Activated CD8-positive, alpha-beta memory T cell treated with anti-CD3 and anti-CD28 coated beads, Interleukin-2, amount 10 ng/mL, durations not matched to agents 7 days and 5 days (primary cell): Measurements from ENCODE around the gene GMNN. TPM values are rescaled to one million over a fixed set of nuclear protein-coding genes. Genes with fewer than 3 reads are reported as not detected.

Source experiments
- ATAC-seq: fragments of 150-1000 bp; cut with Tn5 transposase; one replicate; pipeline ENCODE4 v1.10.0; 2021; ENCODE audit warnings: moderate library complexity
- CTCF ChIA-PET: fragments of 350-600 bp; sonication (Branson Sonifier 250); formaldehyde crosslinking; loops from one replicate; lab custom pipeline; 2021; ENCODE audit warnings: antibody characterized with exemption; lab: Charles Lee
- DNase-seq: peaks from one replicate; pipeline ENCODE4 v3.0.0-alpha.2; 2020
- H3K27ac Mint-ChIP-seq: one replicate; pipeline ENCODE4 v1.8.0; 2021; ENCODE audit warnings: mild to moderate bottlenecking, mixed read lengths
- H3K27me3 Mint-ChIP-seq: one replicate; pipeline ENCODE4 v1.8.0; 2021; ENCODE audit warnings: mixed read lengths
- H3K36me3 Mint-ChIP-seq: one replicate; pipeline ENCODE4 v1.8.0; 2021; ENCODE audit warnings: mild to moderate bottlenecking, mixed read lengths
- H3K4me1 Mint-ChIP-seq: one replicate; pipeline ENCODE4 v1.8.0; 2021; ENCODE audit warnings: mixed read lengths
- H3K4me3 Mint-ChIP-seq: one replicate; pipeline ENCODE4 v1.8.0; 2021; ENCODE audit warnings: mild to moderate bottlenecking, moderate library complexity, mixed read lengths
- H3K9me3 Mint-ChIP-seq: one replicate; pipeline ENCODE4 v1.8.0; 2022; ENCODE audit warnings: low read depth, mixed read lengths
- total RNA-seq, 2 experiments: library from RNA; stranded (reverse); gene quantifications; one replicate each; pipeline ENCODE4 v1.2.3, GENCODE V29; 2021

The GMNN gene
- total RNA-seq, 2 experiments from 2014 or later = 90.0 to 93.6 TPM

DNA sequence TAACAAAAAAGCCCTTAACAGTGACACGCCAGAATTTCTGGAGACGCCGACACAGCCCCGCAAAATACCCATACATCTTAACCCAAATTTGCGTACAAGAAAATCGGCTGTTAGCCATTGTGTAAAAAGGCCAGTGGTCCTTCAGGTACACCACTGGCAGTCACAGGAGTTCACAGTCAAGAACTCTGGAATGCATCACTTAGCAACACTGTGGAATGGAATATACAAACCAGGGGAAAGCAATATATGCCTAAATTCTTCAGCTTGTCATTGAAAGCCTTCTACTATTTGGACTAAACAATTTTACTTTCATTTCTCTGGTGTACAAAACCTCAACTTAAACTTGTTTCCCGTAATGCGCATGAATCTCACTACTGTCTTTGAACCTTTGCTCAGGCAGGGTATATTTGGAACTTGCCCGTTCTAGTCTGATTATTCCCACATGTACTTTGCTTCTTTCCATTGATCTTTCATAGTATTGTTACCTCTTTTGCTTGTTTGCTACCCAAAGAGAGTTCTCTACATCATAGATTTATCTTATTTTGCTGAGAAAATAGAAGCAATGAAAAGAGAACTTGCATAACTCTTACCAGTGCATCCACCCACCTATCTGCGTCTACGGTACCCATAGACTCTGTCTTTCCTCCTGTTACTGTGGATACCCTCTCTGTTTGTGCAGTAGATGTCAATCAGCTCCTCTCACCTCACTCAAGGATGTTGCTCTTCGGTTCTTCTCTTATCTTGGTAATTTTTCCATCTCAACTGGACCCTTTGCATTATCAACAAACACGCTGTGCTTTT is 24.2 kb downstream of the GMNN start, which contains the start of gene ARMH2:
ARMH2 (minus strand) TSS at position 178 of the 801 bp plus-strand sequence; CDS start at position 118, 60 bp downstream.
- ATAC-seq (no peak), DNase-seq (no peak)
- Mint-ChIP-seq H3K36me3 (peaks cover 12% of the 10 kb centered on the region), H3K27me3 (no peaks in the 10 kb centered on the region), H3K4me1 (no peaks in the 10 kb centered on the region), H3K4me3 (no peak within 1 kb of the TSS), H3K9me3 (no peaks in the 10 kb centered on the region), H3K27ac (no peak within 1 kb of the TSS)
- CTCF ChIA-PET = no interaction called here

DNA sequence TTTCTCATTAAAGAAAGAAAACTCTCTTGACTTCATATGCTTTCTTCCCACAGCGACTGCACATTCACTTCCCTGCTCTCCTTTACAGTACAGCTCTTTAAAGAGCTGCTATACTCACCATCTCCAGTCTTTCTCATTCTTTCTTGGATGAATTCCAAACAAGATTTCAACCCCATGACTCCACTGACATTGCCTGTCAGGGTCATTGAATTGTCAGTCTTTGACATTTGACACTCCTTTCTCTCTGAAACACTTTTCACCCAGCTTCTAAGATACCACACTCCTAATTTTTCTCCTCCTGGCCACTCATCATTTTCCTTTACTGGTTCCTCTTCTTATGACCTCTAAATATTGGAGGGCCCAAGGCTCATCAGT is 24.8 kb downstream of the GMNN start:
- Mint-ChIP-seq H3K27ac (no peak overlapping the region), H3K4me3 (no peak overlapping the region), H3K9me3 (no peaks in the 10 kb centered on the region), H3K27me3 (no peaks in the 10 kb centered on the region), H3K4me1 (no peaks in the 10 kb centered on the region), H3K36me3 (peaks cover 12% of the 10 kb centered on the region)
- ATAC-seq = no peak
- no peak for DNase-seq
- CTCF ChIA-PET = no interaction called here

DNA sequence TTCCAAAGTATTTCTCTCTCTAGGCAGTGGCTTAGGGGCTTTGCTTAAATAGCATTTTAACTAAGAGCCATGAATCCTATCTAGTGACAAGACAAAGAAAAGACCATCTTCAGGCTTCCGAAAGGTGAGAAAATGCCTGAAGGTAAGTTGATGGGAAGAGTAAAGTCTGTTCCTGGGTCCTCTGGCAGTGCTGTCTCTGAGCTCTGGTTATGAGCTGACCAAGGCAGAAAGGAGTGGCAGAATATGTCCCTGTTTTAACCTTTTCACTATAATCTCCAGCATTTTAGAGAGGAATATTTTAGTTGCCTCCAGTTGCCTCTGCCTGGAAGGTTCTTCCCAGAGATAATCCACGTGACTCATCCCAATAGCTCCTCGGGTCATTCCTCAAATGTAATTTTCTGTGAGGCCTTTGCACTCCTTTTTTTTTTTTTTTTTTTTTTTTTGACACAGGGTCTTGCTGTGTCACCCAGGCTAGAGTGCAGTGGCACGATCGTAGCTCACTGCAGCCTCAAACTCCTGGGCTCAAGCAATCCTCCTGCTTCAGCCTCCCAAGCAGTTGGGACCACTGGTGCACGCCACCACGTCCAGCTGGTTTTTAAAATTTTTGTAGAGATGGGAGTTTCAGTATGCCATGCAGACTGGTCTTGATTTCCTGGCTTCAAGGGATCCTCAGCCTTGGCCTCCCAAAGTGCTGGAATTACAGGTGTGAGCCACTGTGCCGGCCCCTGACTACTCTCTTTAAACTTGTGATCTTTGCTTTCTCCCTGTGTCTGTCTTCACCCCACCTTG is 27.7 kb downstream of the GMNN start:
- no peak overlapping the region for H3K27ac Mint-ChIP-seq
- no peak for ATAC-seq
- H3K9me3 Mint-ChIP-seq = no peaks in the 10 kb centered on the region
- H3K27me3 Mint-ChIP-seq = no peaks in the 10 kb centered on the region
- CTCF ChIA-PET = no interaction called here
- no peak overlapping the region for H3K4me3 Mint-ChIP-seq
- DNase-seq = no peak
- no peaks in the 10 kb centered on the region for H3K4me1 Mint-ChIP-seq
- H3K36me3 Mint-ChIP-seq = peaks cover 19% of the 10 kb centered on the region

DNA sequence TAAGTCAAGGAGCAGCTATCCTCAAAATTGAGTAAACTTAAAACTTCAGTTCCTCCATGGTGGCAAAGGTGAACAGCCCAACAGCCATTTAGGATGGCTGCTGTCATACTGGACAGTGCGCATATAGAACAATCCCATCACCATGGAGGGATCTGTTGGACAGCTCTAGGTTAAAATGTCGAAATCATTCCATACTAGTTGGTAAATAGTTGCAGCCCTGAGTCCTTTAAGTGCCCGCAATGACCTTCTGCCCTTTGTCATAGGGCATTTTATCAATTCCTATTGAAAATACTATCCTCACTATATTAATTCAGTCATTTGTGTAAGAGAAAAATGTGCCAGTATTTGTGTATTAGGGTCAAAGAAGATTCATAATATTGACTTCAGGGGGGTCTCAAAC is 32.8 kb downstream of the GMNN start:
- CTCF ChIA-PET = no interaction called here
- Mint-ChIP-seq H3K27ac (no peak overlapping the region), H3K27me3 (no peaks in the 10 kb centered on the region), H3K36me3 (peaks cover 37% of the 10 kb centered on the region), H3K4me1 (no peaks in the 10 kb centered on the region), H3K9me3 (no peaks in the 10 kb centered on the region), H3K4me3 (no peak overlapping the region)
- DNase-seq (no peak), ATAC-seq (no peak)

DNA sequence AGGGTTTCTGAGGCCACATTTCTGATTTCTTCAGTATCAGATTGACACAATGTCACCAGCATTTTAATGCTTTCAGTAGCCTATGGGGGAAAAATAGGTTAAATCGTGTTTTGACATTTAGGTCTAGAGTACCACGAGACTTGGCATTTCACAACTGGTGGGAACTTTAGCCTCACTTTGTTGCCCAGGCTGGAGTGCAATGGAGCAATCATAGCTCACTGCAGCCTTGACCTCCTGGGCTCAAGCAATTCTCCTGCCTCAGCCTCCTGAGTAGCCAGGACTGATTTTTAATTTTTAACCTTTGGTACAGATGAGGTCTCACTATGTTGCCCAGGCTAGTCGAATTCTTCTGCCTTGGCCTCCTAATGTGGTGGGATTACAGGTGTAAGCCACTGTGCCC is 35.0 kb downstream of the GMNN start:
- Mint-ChIP-seq H3K4me3 (no peak overlapping the region), H3K27me3 (no peaks in the 10 kb centered on the region), H3K9me3 (no peaks in the 10 kb centered on the region), H3K4me1 (no peaks in the 10 kb centered on the region), H3K27ac (no peak overlapping the region), H3K36me3 (peaks cover 33% of the 10 kb centered on the region)
- DNase-seq = no peak
- ATAC-seq = no peak
- CTCF ChIA-PET = no interaction called here

DNA sequence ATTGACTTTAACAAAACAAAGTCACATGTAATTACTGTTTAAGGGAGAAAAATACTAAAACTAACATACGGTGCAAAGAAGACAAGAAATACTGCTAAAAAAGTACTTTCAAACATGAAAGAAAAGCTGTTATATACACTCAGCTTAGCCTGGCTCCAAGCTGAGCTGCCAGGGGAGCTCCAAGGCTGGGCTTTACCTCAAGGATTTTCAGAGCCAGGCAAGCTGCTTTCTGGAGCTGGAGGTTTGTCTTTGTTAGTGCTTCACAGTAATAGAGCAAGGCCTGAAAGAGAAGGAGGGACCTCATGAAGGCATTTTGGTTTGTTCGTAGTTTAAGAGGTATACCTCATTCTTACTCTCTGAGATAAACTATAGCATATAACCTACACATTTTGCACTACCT is 43.6 kb downstream of the GMNN start:
- H3K4me3 Mint-ChIP-seq = no peak overlapping the region
- H3K36me3 Mint-ChIP-seq = peaks cover 28% of the 10 kb centered on the region
- DNase-seq (no peak), ATAC-seq (no peak)
- H3K4me1 Mint-ChIP-seq = peaks cover 5% of the 10 kb centered on the region
- no peak overlapping the region for H3K27ac Mint-ChIP-seq
- CTCF ChIA-PET = no interaction called here
- no peaks in the 10 kb centered on the region for H3K27me3 Mint-ChIP-seq
- no peaks in the 10 kb centered on the region for H3K9me3 Mint-ChIP-seq

DNA sequence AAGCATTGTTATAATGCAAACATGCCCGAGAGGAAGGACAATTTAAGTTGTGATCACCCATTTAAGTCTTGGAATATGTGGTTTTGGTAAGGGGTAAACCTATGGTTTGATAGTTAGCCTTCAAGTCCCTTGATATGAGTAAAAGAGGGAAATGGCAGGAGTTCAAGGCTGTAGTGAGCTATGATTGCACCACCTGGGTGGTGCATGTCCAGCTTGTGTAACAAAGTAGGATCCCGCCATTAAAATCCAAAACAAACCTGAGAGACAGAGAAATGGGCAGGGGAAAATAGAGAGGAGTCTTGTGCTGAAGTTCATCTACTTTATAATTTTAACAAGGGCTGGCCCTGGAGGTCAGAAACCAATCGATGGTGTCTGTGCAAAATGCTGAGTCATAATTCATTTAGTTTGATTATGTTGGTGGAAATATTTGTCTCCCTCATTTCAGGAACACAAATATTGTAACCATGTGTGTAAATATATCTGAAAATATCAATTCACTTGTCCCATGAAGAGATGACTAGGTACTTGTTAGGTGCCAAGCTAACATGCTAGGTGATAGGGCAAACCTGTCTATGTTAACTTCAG is 47.2 kb downstream of the GMNN start:
- no peaks in the 10 kb centered on the region for H3K27me3 Mint-ChIP-seq
- H3K27ac Mint-ChIP-seq = peak overlapping the region; percentile 6
- peaks cover 44% of the 10 kb centered on the region for H3K36me3 Mint-ChIP-seq
- no peak for DNase-seq
- H3K4me3 Mint-ChIP-seq = no peak overlapping the region
- CTCF ChIA-PET = interaction anchor here (1.6 kb wide), 1 partner anchor 196 kb away, joined by 4 read pairs; no protein-coding TSS in a partner anchor
- ATAC-seq = no peak
- no peaks in the 10 kb centered on the region for H3K9me3 Mint-ChIP-seq
- H3K4me1 Mint-ChIP-seq = peaks cover 5% of the 10 kb centered on the region

DNA sequence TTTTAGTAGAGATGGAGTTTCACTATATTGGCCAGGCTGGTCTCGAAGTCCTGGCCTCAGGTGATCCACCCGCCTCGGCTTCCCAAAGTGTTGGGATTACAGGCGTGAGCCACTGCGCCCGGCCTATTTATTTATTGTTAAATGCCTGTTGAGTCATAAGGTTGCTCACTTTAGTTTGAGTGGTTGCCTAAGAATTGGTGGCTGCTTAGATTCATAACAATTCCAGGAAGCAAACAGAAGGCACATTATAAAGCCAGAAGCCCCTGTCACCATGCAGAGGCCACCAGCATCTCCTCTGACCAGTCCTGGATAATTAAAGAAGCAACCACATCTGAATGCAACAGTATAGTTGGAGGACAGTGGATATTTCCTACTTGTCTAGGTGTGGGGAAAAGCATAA is 48.0 kb downstream of the GMNN start:
- no peak for ATAC-seq
- Mint-ChIP-seq H3K36me3 (peaks cover 50% of the 10 kb centered on the region), H3K27me3 (no peaks in the 10 kb centered on the region), H3K4me1 (peaks cover 5% of the 10 kb centered on the region), H3K27ac (no peak overlapping the region), H3K9me3 (no peaks in the 10 kb centered on the region), H3K4me3 (no peak overlapping the region)
- DNase-seq = no peak
- CTCF ChIA-PET = interaction anchor here (1.6 kb wide), 1 partner anchor 195 kb away, joined by 4 read pairs; no protein-coding TSS in a partner anchor

DNA sequence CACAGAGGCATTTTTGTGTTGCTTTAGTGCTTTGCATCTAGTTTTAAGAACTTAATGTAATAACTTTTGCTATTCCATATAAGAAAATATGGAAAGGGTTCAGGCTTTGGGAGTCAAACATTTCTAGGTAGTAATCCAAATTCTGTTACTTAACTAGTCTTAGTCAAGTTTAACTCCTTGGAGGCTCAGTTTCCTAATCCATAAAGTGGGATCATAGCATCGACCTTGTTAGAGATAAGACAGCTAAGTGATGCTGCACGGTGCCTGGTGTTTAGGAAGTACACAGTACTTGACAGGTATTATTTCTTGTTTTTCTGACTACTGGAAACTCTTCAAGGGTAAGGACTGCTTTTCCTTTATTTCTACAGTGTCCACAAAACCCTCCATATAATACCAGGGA is 48.4 kb downstream of the GMNN start:
- Mint-ChIP-seq H3K27ac (no peak overlapping the region), H3K9me3 (no peaks in the 10 kb centered on the region), H3K4me3 (no peak overlapping the region), H3K36me3 (peaks cover 51% of the 10 kb centered on the region), H3K4me1 (peaks cover 5% of the 10 kb centered on the region), H3K27me3 (no peaks in the 10 kb centered on the region)
- ATAC-seq (no peak), DNase-seq (no peak)
- CTCF ChIA-PET = interaction anchor here (1.3 to 1.6 kb wide), 3 partner anchors 18 to 204 kb away, joined by 3 to 4 read pairs (median 4); no protein-coding TSS in a partner anchor

DNA sequence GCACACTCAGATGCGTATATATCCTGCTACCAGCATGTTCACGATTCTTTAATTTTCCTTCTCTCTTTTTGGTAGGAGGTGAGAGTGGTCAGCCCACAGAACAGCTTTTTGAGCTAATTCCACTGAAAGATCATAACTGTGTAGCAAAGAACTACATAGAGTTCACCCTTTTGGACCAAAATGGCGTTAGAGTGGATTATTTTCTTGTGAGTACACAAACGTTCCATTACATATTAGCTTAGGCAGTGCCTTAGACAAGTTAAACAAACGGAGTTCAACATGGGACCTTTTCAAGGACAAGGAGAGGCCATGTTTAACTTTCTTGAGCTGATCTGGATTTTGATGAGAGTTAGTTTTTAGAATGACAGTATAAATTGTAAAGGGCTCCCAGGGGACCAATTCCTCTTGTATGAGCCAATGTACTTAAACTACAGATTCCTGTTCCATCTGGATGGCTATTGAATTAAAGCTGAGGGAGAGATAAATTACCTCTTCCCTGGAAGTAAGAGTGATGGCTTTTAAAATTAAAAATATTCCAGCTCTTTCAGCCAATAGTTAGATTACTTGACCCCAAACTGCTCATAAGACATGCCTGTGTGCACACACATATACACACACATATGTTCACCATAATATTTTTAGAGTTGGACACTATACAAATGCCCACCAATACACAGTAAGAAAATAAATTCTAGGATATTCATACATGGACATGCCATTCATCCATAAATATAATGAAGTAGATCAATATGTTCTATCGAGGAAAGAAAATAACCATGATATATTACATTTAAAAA is 49.6 kb downstream of the GMNN start:
- ATAC-seq = no peak
- CTCF ChIA-PET = interaction anchor here (1.3 to 1.6 kb wide), 3 partner anchors 19 to 203 kb away, joined by 3 to 4 read pairs (median 4); no protein-coding TSS in a partner anchor
- Mint-ChIP-seq H3K4me3 (no peak overlapping the region), H3K36me3 (peaks cover 49% of the 10 kb centered on the region), H3K27ac (no peak overlapping the region), H3K27me3 (no peaks in the 10 kb centered on the region), H3K9me3 (no peaks in the 10 kb centered on the region), H3K4me1 (peaks cover 5% of the 10 kb centered on the region)
- DNase-seq = no peak

DNA sequence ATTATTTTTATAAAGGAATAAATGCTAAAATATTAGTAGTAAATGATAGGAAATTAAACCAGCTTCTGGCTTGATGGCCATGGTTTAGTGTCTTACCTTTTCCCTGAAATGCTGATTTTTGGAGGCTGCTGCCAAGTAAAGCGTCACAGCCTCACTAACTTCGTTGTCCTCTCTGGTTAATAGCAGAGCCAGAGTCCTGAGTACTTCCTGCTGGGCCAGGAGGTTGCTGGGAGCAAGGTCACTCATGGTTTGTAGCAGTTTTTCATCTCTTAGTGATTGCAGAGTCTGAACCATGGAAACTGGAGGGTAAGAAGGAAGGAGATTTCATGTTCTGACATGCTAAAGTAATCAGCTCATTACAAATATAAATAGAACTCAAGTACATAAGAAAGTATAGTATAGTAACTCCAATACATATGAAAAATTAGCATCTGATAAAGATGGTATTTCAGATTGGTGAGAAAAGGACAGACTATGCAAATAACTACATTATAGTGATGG is 50.4 kb downstream of the GMNN start:
- H3K27ac Mint-ChIP-seq = no peak overlapping the region
- ATAC-seq (no peak), DNase-seq (no peak)
- peaks cover 54% of the 10 kb centered on the region for H3K36me3 Mint-ChIP-seq
- H3K4me3 Mint-ChIP-seq = no peak overlapping the region
- no peaks in the 10 kb centered on the region for H3K27me3 Mint-ChIP-seq
- peaks cover 5% of the 10 kb centered on the region for H3K4me1 Mint-ChIP-seq
- no peaks in the 10 kb centered on the region for H3K9me3 Mint-ChIP-seq
- CTCF ChIA-PET = interaction anchor here (1.4 kb wide), 1 partner anchor 31 kb away, joined by 4 read pairs; no protein-coding TSS in a partner anchor

DNA sequence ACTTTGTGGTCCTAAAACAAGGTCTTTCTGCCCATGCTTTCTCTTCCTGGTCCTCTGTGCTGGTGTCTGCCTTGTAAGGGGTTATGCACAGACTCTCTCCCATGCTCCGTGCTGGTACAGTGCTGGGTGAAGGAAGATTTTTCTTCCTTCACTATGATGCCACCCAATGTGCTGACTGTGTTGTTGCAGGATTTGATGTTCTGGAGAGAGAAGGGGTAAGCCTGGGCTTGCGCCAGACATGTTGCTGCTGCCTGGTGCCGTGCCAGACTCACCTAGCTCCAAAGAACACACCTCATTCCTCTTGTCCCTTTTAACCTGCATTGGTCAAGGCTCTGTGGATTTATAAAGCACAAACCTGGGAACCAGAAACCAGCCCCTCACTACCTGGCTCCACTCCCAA is 52.4 kb downstream of the GMNN start:
- Mint-ChIP-seq H3K4me3 (no peak overlapping the region), H3K9me3 (no peaks in the 10 kb centered on the region), H3K27ac (peak overlapping the region; percentile 36), H3K27me3 (no peaks in the 10 kb centered on the region), H3K36me3 (peaks cover 60% of the 10 kb centered on the region), H3K4me1 (peaks cover under 1% of the 10 kb centered on the region)
- CTCF ChIA-PET = interaction anchor here (0.7 to 1.5 kb wide), 3 partner anchors 14 to 244 kb away, joined by 3 to 5 read pairs (median 3); no protein-coding TSS in a partner anchor
- DNase-seq = no peak
- ATAC-seq = no peak
